Motor neuron (in vitro differentiated cells): Measurements from ENCODE around the gene TAF4. TPM values are rescaled to one million over a fixed set of nuclear protein-coding genes. Genes with fewer than 3 reads are reported as not detected.

Source experiments
- ATAC-seq, 8 experiments: fragments of 200-7000 bp; cut with Tn5 transposase; replicated peaks in 6 of 8; 2 replicates each; pipeline ENCODE4 v1.8.0; 2021; ENCODE audit warnings: mild to moderate bottlenecking in 8 of 8, moderate library complexity in 8 of 8
- H3K27ac ChIP-seq, 2 donors: fragments of 250-450 bp; sonication (Bioruptor Pico); 2 replicates each; pipeline ENCODE4 v1.9.0; 2021; ENCODE audit warnings: antibody characterized with exemption in 2 of 2, mild to moderate bottlenecking in 2 of 2, moderate library complexity in 1 of 2
- H3K4me1 ChIP-seq, 2 donors: fragments of 250-450 bp; sonication (Bioruptor Pico); replicated peaks in 1 of 2; 2 replicates each; pipeline ENCODE4 v1.6.1; 2021; ENCODE audit warnings: antibody characterized with exemption in 2 of 2, mild to moderate bottlenecking in 2 of 2, moderate library complexity in 1 of 2
- H3K4me3 ChIP-seq, 5 donors: fragments of 250-450 bp; sonication (Bioruptor Pico); 2 replicates each; pipeline ENCODE4 v1.9.0; 2021; ENCODE audit warnings: antibody characterized with exemption in 5 of 5, mild to moderate bottlenecking in 5 of 5, moderate library complexity in 4 of 5
- WGBS, 10 experiments: fragments of 450-650 bp; shearing (Covaris generic); methylation state at CpG; one replicate each; pipeline ENCODE4 v1.0.0; 2022; 5-methylcytosine and 5-hydroxymethylcytosine counted together
- in situ Hi-C, 9 experiments: fragments of 400-800 bp; cut with MboI; loops; one replicate each; pipeline ENCODE4 v1.15.0; 2021; ENCODE audit warnings: low sequenced_read_pairs in 9 of 9, low pct_unique_long_range_greater_than_20kb in 2 of 9; ENCODE audit not compliant: unreplicated experiment in 9 of 9
- total RNA-seq, 8 experiments: library from RNA; unstranded; fragments of 300-600 nt; gene quantifications; 2 replicates each; pipeline versions ENCODE4 v1.2.3 to v1.2.4, GENCODE V29; 2022

TAF4 gene
- total RNA-seq, 8 experiments from 2014 or later = 3.6 to 15.1 (median 7.1) TPM

DNA sequence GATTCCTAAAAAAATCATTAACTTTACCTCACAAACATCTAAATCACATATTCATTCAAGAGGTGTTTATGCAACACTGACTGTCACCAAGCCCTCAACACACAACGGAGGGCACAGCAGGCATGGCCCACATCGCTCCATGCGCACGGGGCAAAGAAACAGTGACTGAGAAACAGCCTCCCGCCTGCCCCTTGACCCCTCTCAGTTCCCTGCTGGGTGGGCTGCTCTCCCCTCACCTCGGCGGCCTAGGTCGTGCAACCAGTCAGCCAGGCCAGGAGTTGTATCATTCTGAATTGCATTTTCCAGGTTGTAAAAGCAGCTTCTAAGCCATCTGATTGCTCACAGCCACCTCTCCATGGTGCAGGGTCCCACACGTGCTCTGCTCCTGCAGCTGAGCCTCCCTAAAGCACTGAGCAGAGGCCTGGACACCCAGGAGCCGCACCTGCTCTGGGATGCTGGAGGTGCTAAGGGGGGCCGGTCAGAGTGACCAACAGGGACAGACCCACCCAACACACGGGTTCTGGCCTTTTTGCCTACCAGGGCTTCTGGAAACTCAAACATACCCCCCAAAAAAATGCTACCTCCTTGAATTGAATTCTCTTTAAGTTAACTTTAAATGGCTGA lies 37.9 kb downstream of the TAF4 start:
- no peak for ATAC-seq
- in situ Hi-C loops = no loop called here
- no peak overlapping the region for H3K27ac ChIP-seq
- 37 to 97% (median 60%) methylated on average over 2 to 8 of the region's 12 CpGs; no CpG with 5 or more reads in 4 of the 10 experiments for WGBS, 10 experiments
- H3K4me1 ChIP-seq = peaks cover 6 to 9% of the 10 kb centered on the region in 2 donors
- no peak overlapping the region for H3K4me3 ChIP-seq

DNA sequence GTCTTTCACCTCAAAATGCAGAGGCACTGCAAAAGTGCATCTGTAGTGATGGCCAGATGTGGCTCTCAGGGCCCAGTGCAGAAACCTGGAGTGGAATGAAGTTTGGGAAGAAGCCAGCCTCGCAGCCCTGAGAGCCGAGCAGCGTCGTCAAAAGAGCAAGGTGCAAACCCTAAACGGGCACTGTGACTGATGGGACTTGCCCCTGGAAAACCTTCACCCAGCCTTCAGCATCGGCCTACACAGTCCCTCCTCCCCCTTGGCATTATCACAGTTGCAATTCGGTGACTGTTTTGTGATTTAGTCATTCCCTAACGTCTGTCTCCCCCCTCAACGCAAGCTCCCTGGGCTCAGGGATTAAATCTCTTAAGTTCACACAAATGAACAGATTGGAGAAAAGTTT lies 38.6 kb downstream of the TAF4 start:
- H3K27ac ChIP-seq = no peak overlapping the region
- no peak for ATAC-seq

GRCh38 chr20:62026564-62026856 lies 39.2 kb downstream of the TAF4 start:
- WGBS, 10 experiments = 40 to 100% (median 80%) methylated on average over 1 to 4 of the region's 11 CpGs; no CpG with 5 or more reads in 5 of the 10 experiments
- Histone ChIP-seq H3K4me3 (no peak overlapping the region), H3K4me1 (peaks cover 19 to 22% of the 10 kb centered on the region in 2 donors), H3K27ac (no peak overlapping the region)
- in situ Hi-C loops = no loop called here
- no peak for ATAC-seq

More for the DNA sequence above, 38.6 kb downstream of the TAF4 start:
- Histone ChIP-seq H3K4me3 (no peak overlapping the region), H3K4me1 (peaks cover 13 to 16% of the 10 kb centered on the region in 2 donors)
- 17 to 100% (median 60%) methylated on average over 2 to 9 of the region's 9 CpGs; no CpG with 5 or more reads in 1 of the 10 experiments for WGBS, 10 experiments
- in situ Hi-C loops = no loop called here

DNA sequence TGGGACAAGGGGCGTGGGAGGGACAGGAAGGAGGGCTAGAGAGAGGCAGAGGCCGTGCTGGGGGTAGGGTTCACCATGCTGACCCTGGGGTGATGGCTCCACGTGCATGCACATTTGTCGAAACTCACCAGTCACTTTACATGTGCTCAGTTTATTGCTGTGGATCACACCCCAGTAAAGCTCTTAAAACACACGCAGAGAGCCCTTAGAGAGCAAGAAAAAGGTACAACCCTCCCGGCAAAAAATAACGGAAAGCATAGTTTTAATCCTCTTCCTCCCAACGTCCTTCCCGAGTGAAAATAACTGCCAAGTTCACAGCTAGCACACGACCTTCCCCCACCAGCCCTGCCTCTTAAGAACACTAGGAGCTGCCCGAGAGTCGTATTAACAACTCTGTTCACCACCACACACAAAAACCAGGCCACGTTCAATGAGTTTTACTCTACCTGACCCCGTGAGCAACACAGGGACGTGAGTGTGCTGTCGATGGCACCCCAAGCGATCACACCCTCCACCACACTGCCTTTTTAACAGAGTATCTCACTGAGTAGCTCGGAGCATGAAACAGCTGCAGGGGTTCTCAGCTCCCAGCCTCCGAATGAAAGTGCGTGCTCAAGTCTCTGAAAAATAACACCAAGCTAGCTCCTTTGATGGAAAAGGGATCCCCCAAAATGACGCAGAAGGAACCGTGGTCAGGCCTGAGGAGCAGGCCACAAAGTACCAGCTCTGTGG lies 39.7 kb downstream of the TAF4 start:
- no peak overlapping the region for H3K4me3 ChIP-seq
- in situ Hi-C loops = no loop called here
- 0 to 100% (median 50%) methylated on average over 1 to 15 of the region's 22 CpGs; no CpG with 5 or more reads in 2 of the 10 experiments for WGBS, 10 experiments
- ATAC-seq = peak; percentile 35 to 87 (median 60)
- peaks cover 24 to 25% of the 10 kb centered on the region in 2 donors for H3K4me1 ChIP-seq
- H3K27ac ChIP-seq = no peak overlapping the region

GRCh38 chr20:62025394-62025793 lies 40.3 kb downstream of the TAF4 start:
- Histone ChIP-seq H3K4me3 (no peak overlapping the region), H3K27ac (no peak overlapping the region), H3K4me1 (peaks cover 25% of the 10 kb centered on the region in 2 donors)
- in situ Hi-C loops = no loop called here
- WGBS, 10 experiments = 13 to 100% (median 90%) methylated on average over 1 to 5 of the region's 8 CpGs; no CpG with 5 or more reads in 2 of the 10 experiments
- peak in 2 of 8 experiments; percentile 8 to 41 for ATAC-seq

DNA sequence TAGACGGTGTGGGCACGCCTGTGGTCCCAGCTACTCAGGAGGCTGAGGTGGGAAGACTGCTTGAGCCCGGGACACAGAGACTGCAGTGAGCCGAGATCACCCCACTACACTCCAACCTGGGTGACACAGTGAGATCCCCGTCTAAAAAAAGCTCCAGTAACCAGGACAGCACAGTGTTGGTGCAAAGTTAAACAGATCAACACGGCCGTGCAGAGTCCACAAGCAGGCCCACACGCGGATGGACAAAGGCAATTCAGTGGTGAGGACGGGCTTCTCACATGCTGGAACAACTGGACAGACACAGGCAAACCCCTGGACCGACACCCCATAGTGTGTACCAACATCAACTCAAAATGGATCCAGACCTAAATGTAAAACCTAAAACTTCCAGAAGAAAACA lies 41.7 kb downstream of the TAF4 start:
- Histone ChIP-seq H3K27ac (no peak overlapping the region), H3K4me3 (no peak overlapping the region), H3K4me1 (peaks cover 25% of the 10 kb centered on the region in 2 donors)
- 80 to 100% (median 94%) methylated on average over 1 to 8 of the region's 11 CpGs; no CpG with 5 or more reads in 1 of the 10 experiments for WGBS, 10 experiments
- in situ Hi-C loops = loop anchor here in 5 of 9 experiments (25.0 kb wide), 1 partner anchor 113 kb away; the partner anchor contains the start of genes PSMA7 (in 5 of the 5) and SS18L1 (in 5 of the 5)
- ATAC-seq = no peak

DNA sequence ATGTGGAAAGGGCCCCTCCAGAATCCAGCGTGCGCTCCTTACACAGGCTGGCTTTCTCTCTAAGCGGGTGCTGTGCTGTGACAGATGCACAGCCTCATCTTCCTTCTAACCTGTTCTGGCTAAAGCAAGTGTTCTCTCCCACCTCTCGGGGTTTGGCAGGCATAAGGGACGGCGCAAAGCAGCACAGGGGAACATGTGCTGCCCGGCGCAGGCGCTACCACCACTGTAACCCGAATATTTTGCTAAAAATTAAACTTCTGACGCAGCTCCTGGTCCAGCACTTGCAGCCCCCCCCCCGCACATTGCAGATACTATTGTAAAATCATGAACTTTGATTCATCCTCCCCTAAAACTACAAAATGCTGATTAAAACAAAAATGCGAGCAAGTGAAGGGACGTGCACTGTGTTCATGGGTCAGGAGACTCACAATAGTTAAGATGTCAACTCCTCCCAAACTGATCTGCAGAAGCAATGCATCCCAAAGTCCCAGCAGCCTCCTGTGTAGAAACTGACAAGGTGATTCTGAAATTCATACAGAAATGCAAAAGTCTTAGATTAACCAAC lies 43.0 kb downstream of the TAF4 start:
- Histone ChIP-seq H3K27ac (peak overlapping the region in 1 of 2 donors; percentile 5), H3K4me1 (peaks cover 21 to 25% of the 10 kb centered on the region in 2 donors), H3K4me3 (no peak overlapping the region)
- 71 to 100% (median 93%) methylated on average over 1 to 4 of the region's 14 CpGs; no CpG with 5 or more reads in 4 of the 10 experiments for WGBS, 10 experiments
- ATAC-seq = peak in 1 of 8 experiments; percentile 9
- in situ Hi-C loops = loop anchor here in 5 of 9 experiments (25.0 kb wide), 1 partner anchor 115 kb away; the partner anchor contains the start of genes PSMA7 (in 5 of the 5) and SS18L1 (in 5 of the 5)

DNA sequence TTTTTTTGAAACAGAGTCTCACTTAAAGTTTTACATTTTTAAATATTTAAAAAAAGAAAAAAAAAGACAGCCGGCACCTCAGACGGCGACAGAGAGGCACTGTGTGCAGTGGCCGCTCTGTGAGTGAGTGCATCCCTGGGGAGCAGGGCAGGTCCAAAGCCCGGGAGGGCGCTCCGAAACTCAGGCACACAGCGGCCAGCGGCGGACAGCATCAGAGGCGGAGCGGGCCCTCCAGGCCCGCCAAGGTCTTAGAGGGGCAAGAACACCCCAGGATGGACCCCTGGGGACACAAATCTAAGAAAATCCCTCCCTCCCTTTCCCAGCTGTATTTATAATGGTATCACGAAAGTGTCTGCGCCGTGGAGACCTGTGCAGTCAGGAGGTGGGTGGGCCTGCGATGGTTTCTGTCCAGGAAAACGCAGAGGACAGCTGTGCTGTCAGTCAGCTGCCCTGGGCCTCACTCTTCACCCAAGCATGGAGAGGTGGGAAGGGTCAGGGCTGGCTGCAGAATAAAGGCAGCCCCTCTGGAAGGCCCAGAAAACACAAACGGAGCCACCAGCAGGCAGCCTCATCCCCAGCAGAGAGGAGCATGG lies 43.8 kb downstream of the TAF4 start:
- peak in 6 of 8 experiments; percentile 12 to 78 (median 56) for ATAC-seq
- Histone ChIP-seq H3K4me3 (no peak overlapping the region), H3K27ac (peak overlapping the region in 1 of 2 donors; percentile 5), H3K4me1 (peaks cover 21 to 25% of the 10 kb centered on the region in 2 donors)
- 20 to 76% (median 62%) methylated on average over 1 to 12 of the region's 19 CpGs; no CpG with 5 or more reads in 4 of the 10 experiments for WGBS, 10 experiments
- in situ Hi-C loops = loop anchor here in 5 of 9 experiments (25.0 kb wide), 1 partner anchor 115 kb away; the partner anchor contains the start of genes PSMA7 (in 5 of the 5) and SS18L1 (in 5 of the 5)

- peak; percentile 20 to 72 (median 63) for ATAC-seq
- WGBS, 10 experiments = 40 to 96% (median 80%) methylated on average over 1 to 18 of the region's 25 CpGs
- in situ Hi-C loops = loop anchor here in 5 of 9 experiments (25.0 kb wide), 1 partner anchor 116 kb away; the partner anchor contains the start of genes PSMA7 (in 5 of the 5) and SS18L1 (in 5 of the 5)
- Histone ChIP-seq H3K4me3 (no peak overlapping the region), H3K4me1 (peaks cover 21 to 23% of the 10 kb centered on the region in 2 donors), H3K27ac (no peak overlapping the region)
Observed at GRCh38 chr20:62020935-62021701, 44.6 kb downstream of the TAF4 start.

GRCh38 chr20:62019881-62020492 lies 45.7 kb downstream of the TAF4 start:
- 60 to 100% (median 80%) methylated on average over 1 to 8 of the region's 19 CpGs; no CpG with 5 or more reads in 3 of the 10 experiments for WGBS, 10 experiments
- no peak for ATAC-seq
- no peak overlapping the region for H3K27ac ChIP-seq
- peaks cover 18 to 21% of the 10 kb centered on the region in 2 donors for H3K4me1 ChIP-seq
- in situ Hi-C loops = loop anchor here in 5 of 9 experiments (25.0 kb wide), 1 partner anchor 117 kb away; the partner anchor contains the start of genes PSMA7 (in 5 of the 5) and SS18L1 (in 5 of the 5)
- no peak overlapping the region for H3K4me3 ChIP-seq

GRCh38 chr20:62019144-62019805 lies 46.4 kb downstream of the TAF4 start:
- no peak overlapping the region for H3K27ac ChIP-seq
- peaks cover 18 to 21% of the 10 kb centered on the region in 2 donors for H3K4me1 ChIP-seq
- ATAC-seq = no peak
- WGBS, 10 experiments = 60 to 100% (median 100%) methylated on average over 1 to 6 of the region's 19 CpGs; no CpG with 5 or more reads in 2 of the 10 experiments
- no peak overlapping the region for H3K4me3 ChIP-seq
- in situ Hi-C loops = loop anchor here in 5 of 9 experiments (25.0 kb wide), 1 partner anchor 118 kb away; the partner anchor contains the start of genes PSMA7 (in 5 of the 5) and SS18L1 (in 5 of the 5)
